Measurements from ENCODE around the gene PDGFA.

- no peak for TF ChIP-seq CTCF (IDR thresholded peaks at IDR 0.05)
- TF ChIP-seq POLR2A (IDR thresholded peaks at IDR 0.05): no peak
Measured at GRCh38 chr7:548401-548800, 28.8 kb upstream of the PDGFA start.
